Progenitor cell of endocrine pancreas (in vitro differentiated cells): ENCODE results near the gene DCLK2. TPM values are rescaled to one million over a fixed set of nuclear protein-coding genes. Genes with fewer than 3 reads are reported as not detected.

ENCODE experiments used
- DNase-seq: peaks from one replicate; pipeline ENCODE4 v3.0.0; 2021; ENCODE audit warnings: low spot score; ENCODE audit not compliant: unreplicated experiment
- H3K27ac Mint-ChIP-seq: 2 replicates; pipeline ENCODE4 v1.8.0; 2021; ENCODE audit warnings: mild to moderate bottlenecking, moderate library complexity, mixed read lengths
- H3K27me3 Mint-ChIP-seq: 2 replicates; pipeline ENCODE4 v1.8.0; 2021; ENCODE audit warnings: mixed read lengths
- H3K36me3 Mint-ChIP-seq: 2 replicates; pipeline ENCODE4 v1.8.0; 2022; ENCODE audit warnings: mixed read lengths; ENCODE audit not compliant: insufficient read depth
- H3K4me1 Mint-ChIP-seq: 2 replicates; pipeline ENCODE4 v1.8.0; 2021; ENCODE audit warnings: low read depth, mixed read lengths
- H3K4me3 Mint-ChIP-seq: 2 replicates; pipeline ENCODE4 v1.8.0; 2021; ENCODE audit warnings: low read depth, mild to moderate bottlenecking, moderate library complexity, mixed read lengths
- H3K9me3 Mint-ChIP-seq: 2 replicates; pipeline ENCODE4 v1.8.0; 2021; ENCODE audit warnings: low read depth, mixed read lengths
- CTCF ChIP-seq: fragments of 200-600 bp; sonication (generic); IDR thresholded peaks from one replicate; pipeline ENCODE4 v1.5.0; 2021; ENCODE audit warnings: antibody characterized with exemption, mild to moderate bottlenecking; ENCODE audit not compliant: unreplicated experiment
- total RNA-seq: library from RNA; stranded (reverse); gene quantifications from 2 replicates; pipeline ENCODE4 v1.2.1, GENCODE V29; 2021

The DCLK2 gene
- total RNA-seq, 1 donor from 2014 or later: 7.2 TPM

GRCh38 chr4:150278206-150278605, 200.0 kb downstream of the DCLK2 start:
- no peaks in the 10 kb centered on the region for H3K27me3 Mint-ChIP-seq
- peaks cover 18% of the 10 kb centered on the region for H3K9me3 Mint-ChIP-seq
- H3K27ac Mint-ChIP-seq: no peak overlapping the region
- DNase-seq: no peak
- peaks cover 51% of the 10 kb centered on the region for H3K36me3 Mint-ChIP-seq
- H3K4me3 Mint-ChIP-seq: no peak overlapping the region
- TF ChIP-seq CTCF: no peak
- no peaks in the 10 kb centered on the region for H3K4me1 Mint-ChIP-seq

- H3K4me1 Mint-ChIP-seq: no peaks in the 10 kb centered on the region
- DNase-seq: no peak
- H3K27ac Mint-ChIP-seq: peak overlapping the region; percentile 38
- H3K9me3 Mint-ChIP-seq: peaks cover 12% of the 10 kb centered on the region
- peaks cover 34% of the 10 kb centered on the region for H3K36me3 Mint-ChIP-seq
- no peak for TF ChIP-seq CTCF
- H3K27me3 Mint-ChIP-seq: no peaks in the 10 kb centered on the region
- no peak overlapping the region for H3K4me3 Mint-ChIP-seq
Observed at GRCh38 chr4:150280081-150280895, 202.0 kb downstream of the DCLK2 start.

GRCh38 chr4:150280975-150281374, 202.7 kb downstream of the DCLK2 start:
- no peaks in the 10 kb centered on the region for H3K27me3 Mint-ChIP-seq
- no peak for TF ChIP-seq CTCF
- H3K36me3 Mint-ChIP-seq: peaks cover 30% of the 10 kb centered on the region
- H3K9me3 Mint-ChIP-seq: peaks cover 10% of the 10 kb centered on the region
- no peaks in the 10 kb centered on the region for H3K4me1 Mint-ChIP-seq
- no peak for DNase-seq
- H3K27ac Mint-ChIP-seq: peak overlapping the region; percentile 38
- no peak overlapping the region for H3K4me3 Mint-ChIP-seq

GRCh38 chr4:150283689-150284088, 205.4 kb downstream of the DCLK2 start:
- Mint-ChIP-seq H3K36me3 (peaks cover 9% of the 10 kb centered on the region), H3K27ac (no peak overlapping the region), H3K9me3 (no peaks in the 10 kb centered on the region), H3K4me3 (no peak overlapping the region), H3K27me3 (no peaks in the 10 kb centered on the region), H3K4me1 (no peaks in the 10 kb centered on the region)
- TF ChIP-seq CTCF: no peak
- no peak for DNase-seq

GRCh38 chr4:150286656-150287055, 208.4 kb downstream of the DCLK2 start:
- Mint-ChIP-seq H3K27ac (no peak overlapping the region), H3K9me3 (no peaks in the 10 kb centered on the region), H3K36me3 (peaks cover 3% of the 10 kb centered on the region), H3K4me3 (no peak overlapping the region), H3K27me3 (no peaks in the 10 kb centered on the region), H3K4me1 (no peaks in the 10 kb centered on the region)
- no peak for DNase-seq
- no peak for TF ChIP-seq CTCF
